SIG-M5 (cell line): ENCODE measurements around the gene AFAP1L1.
"Not testable (repeated sequence)": the region's sequence is repeated elsewhere in the genome, so short reads cannot be mapped to it uniquely, and the experiment has no call there.

Experiments used
- DNase-seq: peaks from one replicate; lab custom pipeline; 2025; lab: John Stamatoyannopoulos, UW

Gene AFAP1L1

GRCh38 chr5:149374801-149375200 lies 103.1 kb downstream of the AFAP1L1 start:
- no peak for DNase-seq

GRCh38 chr5:149375434-149375833 lies 103.8 kb downstream of the AFAP1L1 start:
- DNase-seq: no peak

- DNase-seq: no peak
These were observed 104.4 kb downstream of the AFAP1L1 start for GRCh38 chr5:149376104-149376503.

- no peak for DNase-seq
These were observed 105.2 kb downstream of the AFAP1L1 start for GRCh38 chr5:149376711-149377447.

- no peak for DNase-seq
These were observed 106.7 kb downstream of the AFAP1L1 start for GRCh38 chr5:149378241-149378820.

- no peak for DNase-seq
These were observed 107.6 kb downstream of the AFAP1L1 start, which contains the start of gene IL17B for GRCh38 chr5:149379177-149379761. Gene IL17B, minus strand, starts transcription at chr5:149379292. Its CDS starts 67 bp downstream, at chr5:149379225.

- DNase-seq: no peak
These were observed 108.2 kb downstream of the AFAP1L1 start for GRCh38 chr5:149379818-149380374.

GRCh38 chr5:149380466-149381121 lies 108.9 kb downstream of the AFAP1L1 start:
- no peak for DNase-seq

- DNase-seq: no peak
These were observed 109.8 kb downstream of the AFAP1L1 start for GRCh38 chr5:149381261-149381985.

GRCh38 chr5:149381986-149382338 lies 110.3 kb downstream of the AFAP1L1 start:
- DNase-seq: no peak

- DNase-seq: no peak
These were observed 111.0 kb downstream of the AFAP1L1 start for GRCh38 chr5:149382517-149383220.

GRCh38 chr5:149383399-149383798 lies 111.7 kb downstream of the AFAP1L1 start:
- no peak for DNase-seq

- no peak for DNase-seq
These were observed 114.5 kb downstream of the AFAP1L1 start for GRCh38 chr5:149386166-149386565.

GRCh38 chr5:149387081-149387631 lies 115.5 kb downstream of the AFAP1L1 start:
- no peak for DNase-seq

- DNase-seq: no peak
These were observed 116.3 kb downstream of the AFAP1L1 start for GRCh38 chr5:149387982-149388381.

- no peak for DNase-seq
These were observed 117.0 kb downstream of the AFAP1L1 start for GRCh38 chr5:149388498-149389190.

- DNase-seq: no peak
These were observed 118.2 kb downstream of the AFAP1L1 start for GRCh38 chr5:149389552-149390495.

GRCh38 chr5:149391076-149391475 lies 119.4 kb downstream of the AFAP1L1 start:
- DNase-seq: not testable (repeated sequence)
